ENCODE measurements around the gene STX18. TPM values are rescaled to one million over a fixed set of nuclear protein-coding genes. Genes with fewer than 3 reads are reported as not detected.

STX18 gene
- total RNA-seq, 4 donors from 2014 or later, result 19.2 to 27.4 (median 20.7) TPM

DNA sequence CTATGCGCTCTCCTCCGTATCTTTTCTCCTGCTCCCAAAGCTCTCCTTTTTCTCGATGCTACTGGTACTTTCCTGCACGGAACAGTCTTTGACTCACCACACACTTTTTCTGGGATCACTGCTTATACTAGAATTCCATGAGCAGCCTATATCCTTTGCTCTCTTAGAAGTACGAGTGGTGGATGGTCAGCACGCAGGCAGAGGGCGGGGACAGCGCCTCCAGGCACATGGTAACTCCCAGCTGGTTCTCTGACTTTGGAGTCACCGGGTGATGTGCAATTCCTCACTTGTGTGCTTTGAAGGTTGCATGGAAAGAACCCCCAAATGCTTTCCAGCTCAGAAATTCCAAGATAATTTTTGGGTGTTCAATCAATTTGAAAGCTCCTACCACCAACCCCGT, 56.0 kb downstream of the STX18 start:
- intact Hi-C loops (cut with DNase I; ENCODE audit: low total_unique reads) (no loop called here), in situ Hi-C loops (cut with MboI; ENCODE audit: low sequenced_read_pairs in 4 of 4) (loop anchor here in 1 of 4 donors (25.0 kb wide), 2 partner anchors 401 to 1326 kb away; no protein-coding TSS in a partner anchor)
- ATAC-seq (no peak), DNase-seq (no peak)
- Histone ChIP-seq H3K4me1 (peaks cover 9% of the 10 kb centered on the region in 2 donors), H3K9me3 (no peaks in the 10 kb centered on the region), H3K36me3 (no peaks in the 10 kb centered on the region), H3K27ac (no peak overlapping the region), H3K4me3 (no peak overlapping the region), H3K27me3 (no peaks in the 10 kb centered on the region)
- TF ChIP-seq POLR2A (IDR thresholded peaks at IDR 0.05), result no peak
- TF ChIP-seq, protein P1, sequence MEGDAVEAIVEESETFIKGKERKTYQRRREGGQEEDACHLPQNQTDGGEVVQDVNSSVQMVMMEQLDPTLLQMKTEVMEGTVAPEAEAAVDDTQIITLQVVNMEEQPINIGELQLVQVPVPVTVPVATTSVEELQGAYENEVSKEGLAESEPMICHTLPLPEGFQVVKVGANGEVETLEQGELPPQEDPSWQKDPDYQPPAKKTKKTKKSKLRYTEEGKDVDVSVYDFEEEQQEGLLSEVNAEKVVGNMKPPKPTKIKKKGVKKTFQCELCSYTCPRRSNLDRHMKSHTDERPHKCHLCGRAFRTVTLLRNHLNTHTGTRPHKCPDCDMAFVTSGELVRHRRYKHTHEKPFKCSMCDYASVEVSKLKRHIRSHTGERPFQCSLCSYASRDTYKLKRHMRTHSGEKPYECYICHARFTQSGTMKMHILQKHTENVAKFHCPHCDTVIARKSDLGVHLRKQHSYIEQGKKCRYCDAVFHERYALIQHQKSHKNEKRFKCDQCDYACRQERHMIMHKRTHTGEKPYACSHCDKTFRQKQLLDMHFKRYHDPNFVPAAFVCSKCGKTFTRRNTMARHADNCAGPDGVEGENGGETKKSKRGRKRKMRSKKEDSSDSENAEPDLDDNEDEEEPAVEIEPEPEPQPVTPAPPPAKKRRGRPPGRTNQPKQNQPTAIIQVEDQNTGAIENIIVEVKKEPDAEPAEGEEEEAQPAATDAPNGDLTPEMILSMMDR (IDR thresholded peaks at IDR 0.05 in 4 of 5, conservative IDR thresholded peaks at IDR 0.05 in 1 of 5), result no peak

DNA sequence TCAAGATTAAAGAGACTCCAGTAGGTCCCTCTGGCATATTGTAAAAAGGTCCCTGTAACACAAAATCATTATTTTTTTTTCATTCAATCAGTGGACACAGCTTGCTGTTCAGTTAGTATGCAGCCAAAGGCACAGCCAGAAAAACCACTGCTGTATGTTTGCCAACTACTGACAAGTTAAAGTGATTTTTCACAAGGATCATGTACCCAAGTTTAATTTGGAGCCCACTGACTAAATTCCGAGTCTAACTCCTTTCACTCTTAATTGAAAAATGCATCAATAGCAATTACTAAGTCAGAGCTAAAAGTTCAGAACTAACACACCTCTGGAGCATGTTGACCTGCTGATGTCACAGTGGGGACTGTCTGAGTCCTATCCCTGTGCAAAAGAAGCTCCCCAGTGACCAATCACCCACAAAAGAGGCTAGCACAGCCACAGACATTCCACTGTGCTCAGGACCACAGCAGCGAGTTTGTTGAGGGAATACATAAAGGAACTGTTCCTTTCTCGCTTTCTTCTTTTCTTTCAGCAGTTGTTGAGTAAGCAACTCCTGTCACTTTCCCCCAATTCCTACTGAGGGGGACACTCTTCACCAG, 60.4 kb downstream of the STX18 start:
- DNase-seq (no peak), ATAC-seq (no peak)
- no peaks in the 10 kb centered on the region for H3K36me3 ChIP-seq
- H3K9me3 ChIP-seq, result no peaks in the 10 kb centered on the region
- H3K27ac ChIP-seq, result no peak overlapping the region
- no peak for TF ChIP-seq POLR2A (IDR thresholded peaks at IDR 0.05)
- TF ChIP-seq, protein P1 (IDR thresholded peaks at IDR 0.05 in 4 of 5, conservative IDR thresholded peaks at IDR 0.05 in 1 of 5), result no peak
- intact Hi-C loops (cut with DNase I; ENCODE audit: low total_unique reads), result no loop called here
- peaks cover 11 to 13% of the 10 kb centered on the region in 2 donors for H3K4me1 ChIP-seq
- in situ Hi-C loops (cut with MboI; ENCODE audit: low sequenced_read_pairs in 4 of 4), result loop anchor here in 1 of 4 donors (25.0 kb wide), 2 partner anchors 406 to 1331 kb away; no protein-coding TSS in a partner anchor
- H3K4me3 ChIP-seq, result no peak overlapping the region
- H3K27me3 ChIP-seq, result no peaks in the 10 kb centered on the region

DNA sequence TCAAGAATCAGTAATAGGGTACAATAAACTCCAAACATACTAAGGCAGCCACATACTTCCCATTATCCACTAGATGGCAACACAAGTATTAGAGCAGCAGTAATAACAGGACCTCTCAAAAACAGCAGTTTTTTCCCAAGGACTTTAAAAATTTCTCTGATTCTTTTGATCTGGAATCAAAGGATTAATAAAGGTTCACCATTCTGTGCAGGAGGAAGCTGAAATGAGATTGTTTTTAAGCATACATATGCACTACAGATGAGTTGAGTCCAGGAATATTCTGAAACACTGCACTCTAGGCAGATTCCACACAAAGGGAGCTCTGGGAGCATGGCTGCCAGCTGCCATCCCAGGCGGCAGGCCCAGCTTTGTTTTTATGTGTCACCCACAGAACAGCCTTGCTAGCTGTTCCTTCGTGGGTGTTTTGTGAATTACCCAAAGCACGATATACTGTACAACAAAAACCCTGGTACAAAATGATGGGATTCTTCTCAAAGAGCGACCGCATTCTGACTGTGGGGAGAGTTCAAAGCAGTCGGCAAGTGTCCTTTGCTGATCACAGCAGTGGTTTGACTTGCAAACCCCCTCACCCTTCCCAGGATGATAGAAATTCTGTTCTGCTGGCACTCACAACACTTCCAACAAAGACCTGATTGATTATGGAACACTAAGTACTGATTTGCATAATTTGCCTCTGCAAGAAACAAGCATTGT, 61.0 kb downstream of the STX18 start:
- no peak overlapping the region for H3K4me3 ChIP-seq
- intact Hi-C loops (cut with DNase I; ENCODE audit: low total_unique reads), result no loop called here
- in situ Hi-C loops (cut with MboI; ENCODE audit: low sequenced_read_pairs in 4 of 4), result loop anchor here in 1 of 4 donors (25.0 kb wide), 2 partner anchors 406 to 1331 kb away; no protein-coding TSS in a partner anchor
- no peak overlapping the region for H3K27ac ChIP-seq
- H3K36me3 ChIP-seq, result no peaks in the 10 kb centered on the region
- DNase-seq (no peak), ATAC-seq (no peak)
- H3K27me3 ChIP-seq, result no peaks in the 10 kb centered on the region
- no peak for TF ChIP-seq POLR2A (IDR thresholded peaks at IDR 0.05)
- TF ChIP-seq, protein P1 (IDR thresholded peaks at IDR 0.05 in 4 of 5, conservative IDR thresholded peaks at IDR 0.05 in 1 of 5), result peak in 1 of 5 experiments; percentile 31
- no peaks in the 10 kb centered on the region for H3K9me3 ChIP-seq
- H3K4me1 ChIP-seq, result peaks cover 11 to 13% of the 10 kb centered on the region in 2 donors

DNA sequence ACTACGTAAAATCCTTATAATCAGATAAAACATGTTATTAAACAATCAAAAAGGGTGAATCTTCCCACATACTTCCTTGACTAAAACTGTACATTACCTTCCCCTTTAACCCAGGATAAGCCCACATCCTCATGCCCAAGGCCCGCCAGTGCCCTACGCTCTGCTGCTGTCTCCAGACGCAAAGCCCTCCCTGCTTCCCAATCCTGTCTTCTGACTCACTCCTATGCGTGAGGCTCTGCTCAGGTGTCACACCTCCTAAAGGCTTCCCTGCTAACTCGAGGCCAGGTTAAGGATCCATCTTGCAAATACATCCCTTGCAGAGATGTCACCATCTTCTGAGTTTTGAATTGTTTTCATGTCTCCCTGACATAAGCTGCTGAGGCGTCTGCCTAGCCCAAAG, 61.6 kb downstream of the STX18 start:
- Histone ChIP-seq H3K27me3 (no peaks in the 10 kb centered on the region), H3K9me3 (no peaks in the 10 kb centered on the region), H3K27ac (no peak overlapping the region), H3K36me3 (no peaks in the 10 kb centered on the region), H3K4me3 (no peak overlapping the region), H3K4me1 (peaks cover 11 to 13% of the 10 kb centered on the region in 2 donors)
- TF ChIP-seq POLR2A (IDR thresholded peaks at IDR 0.05), result no peak
- TF ChIP-seq, protein P1 (IDR thresholded peaks at IDR 0.05 in 4 of 5, conservative IDR thresholded peaks at IDR 0.05 in 1 of 5), result no peak
- DNase-seq, result no peak
- in situ Hi-C loops (cut with MboI; ENCODE audit: low sequenced_read_pairs in 4 of 4) (loop anchor here in 1 of 4 donors (25.0 kb wide), 2 partner anchors 407 to 1332 kb away; no protein-coding TSS in a partner anchor), intact Hi-C loops (cut with DNase I; ENCODE audit: low total_unique reads) (no loop called here)
- ATAC-seq, result no peak
